Measurements from ENCODE around the gene GATA5. TPM values are rescaled to one million over a fixed set of nuclear protein-coding genes. Genes with fewer than 3 reads are reported as not detected.

The GATA5 gene
- total and polyA plus RNA-seq, 12 donors, result 0.11 to 5.1 (median 0.60) TPM

DNA sequence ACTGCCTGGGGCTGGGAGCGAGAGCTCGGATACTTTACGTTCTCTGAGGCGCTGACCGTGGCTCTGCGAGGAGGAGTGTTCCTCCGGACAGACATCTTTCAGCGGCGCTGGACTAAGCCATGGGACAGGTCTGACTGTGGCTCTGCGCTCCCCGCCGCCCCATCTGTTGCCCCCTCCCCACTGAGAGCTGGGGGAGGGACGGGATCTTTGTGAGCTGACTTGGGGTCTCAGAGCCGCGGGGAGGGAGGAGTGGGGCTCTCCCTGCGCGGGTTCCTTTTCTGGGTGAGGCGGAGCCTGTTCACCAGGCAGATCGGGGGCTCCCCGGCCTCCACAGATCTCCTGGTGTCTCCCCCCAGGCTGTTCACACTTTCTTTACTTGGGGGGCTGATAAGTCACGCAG is 11.3 kb upstream of the GATA5 start:
- Histone ChIP-seq H3K4me1 (peaks cover 9 to 44% (median 22%) of the 10 kb centered on the region in 9 donors), H3K4me3 (no peak overlapping the region), H3K9me3 (no peaks in the 10 kb centered on the region), H3K27me3 (peaks cover 0 to 65% (median 55%) of the 10 kb centered on the region in 7 donors), H3K36me3 (no peaks in the 10 kb centered on the region), H3K27ac (peak overlapping the region in 4 of 10 donors; percentile 3 to 44 (median 12))
- no peak for TF ChIP-seq CTCF (IDR thresholded peaks at IDR 0.05)
- ATAC-seq (no peak), DNase-seq (no peak)
- WGBS, 2 donors, result 46 to 49% methylated on average over 20 to 21 of the region's 21 CpGs
- intact Hi-C loops (cut with DNase I), result loop anchor here in 2 of 10 donors (5.0 to 10.0 kb wide), 2 partner anchors 62 to 75 kb away; partner anchors contain the start of gene RBBP8NL (in 1 of the 2)

- Histone ChIP-seq H3K27me3 (peaks cover 0 to 71% (median 61%) of the 10 kb centered on the region in 7 donors), H3K4me1 (peaks cover 9 to 50% (median 27%) of the 10 kb centered on the region in 9 donors), H3K36me3 (no peaks in the 10 kb centered on the region), H3K4me3 (no peak overlapping the region), H3K27ac (no peak overlapping the region), H3K9me3 (no peaks in the 10 kb centered on the region)
- DNase-seq (no peak), ATAC-seq (no peak)
- no peak for TF ChIP-seq CTCF (IDR thresholded peaks at IDR 0.05)
- WGBS, 2 donors, result 66 to 72% methylated on average over 13 of the region's 13 CpGs
- intact Hi-C loops (cut with DNase I), result loop anchor here in 2 of 10 donors (5.0 to 10.0 kb wide), 2 partner anchors 62 to 74 kb away; partner anchors contain the start of gene RBBP8NL (in 1 of the 2)
Measured at GRCh38 chr20:62486484-62486883, 10.7 kb upstream of the GATA5 start.

DNA sequence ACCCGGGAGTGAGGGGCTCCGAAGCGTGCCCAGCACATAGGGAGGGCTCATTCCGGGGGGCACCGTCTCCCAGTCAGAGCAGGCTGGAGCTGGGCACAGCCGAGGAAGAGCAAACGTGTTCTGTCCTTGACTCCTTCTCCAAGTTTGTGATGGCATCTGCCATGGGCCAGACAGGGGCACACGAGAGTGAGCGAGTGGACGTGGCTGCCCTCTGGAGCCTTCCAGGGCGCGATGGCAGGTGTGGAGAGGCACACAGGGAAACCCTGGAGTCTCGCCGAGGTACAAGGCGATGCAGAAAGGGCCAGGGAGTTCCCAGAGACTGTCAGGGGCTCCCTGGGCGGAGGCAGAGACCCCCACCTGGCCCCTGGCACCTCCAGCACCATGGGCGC is 9.9 kb upstream of the GATA5 start:
- peak in 1 of 8 donors; percentile 5 for ATAC-seq
- no peaks in the 10 kb centered on the region for H3K9me3 ChIP-seq

More for the DNA sequence above, 9.9 kb upstream of the GATA5 start:
- TF ChIP-seq CTCF (IDR thresholded peaks at IDR 0.05), result no peak
- Histone ChIP-seq H3K4me3 (peak overlapping the region in 1 of 10 donors; percentile 10), H3K36me3 (no peaks in the 10 kb centered on the region), H3K4me1 (peaks cover 9 to 52% (median 27%) of the 10 kb centered on the region in 9 donors), H3K27me3 (peaks cover 0 to 79% (median 69%) of the 10 kb centered on the region in 7 donors), H3K27ac (peak overlapping the region in 1 of 10 donors; percentile 39)
- intact Hi-C loops (cut with DNase I), result loop anchor here in 2 of 10 donors (5.0 to 10.0 kb wide), 2 partner anchors 61 to 73 kb away; partner anchors contain the start of gene RBBP8NL (in 1 of the 2)
- no peak for DNase-seq
- 45 to 55% methylated on average over 17 of the region's 17 CpGs for WGBS, 2 donors
